Measurements from ENCODE around the gene DPEP2NB.
"Not testable (repeated sequence)": the region's sequence is repeated elsewhere in the genome, so short reads cannot be mapped to it uniquely, and the experiment has no call there.

DPEP2NB gene

DNA sequence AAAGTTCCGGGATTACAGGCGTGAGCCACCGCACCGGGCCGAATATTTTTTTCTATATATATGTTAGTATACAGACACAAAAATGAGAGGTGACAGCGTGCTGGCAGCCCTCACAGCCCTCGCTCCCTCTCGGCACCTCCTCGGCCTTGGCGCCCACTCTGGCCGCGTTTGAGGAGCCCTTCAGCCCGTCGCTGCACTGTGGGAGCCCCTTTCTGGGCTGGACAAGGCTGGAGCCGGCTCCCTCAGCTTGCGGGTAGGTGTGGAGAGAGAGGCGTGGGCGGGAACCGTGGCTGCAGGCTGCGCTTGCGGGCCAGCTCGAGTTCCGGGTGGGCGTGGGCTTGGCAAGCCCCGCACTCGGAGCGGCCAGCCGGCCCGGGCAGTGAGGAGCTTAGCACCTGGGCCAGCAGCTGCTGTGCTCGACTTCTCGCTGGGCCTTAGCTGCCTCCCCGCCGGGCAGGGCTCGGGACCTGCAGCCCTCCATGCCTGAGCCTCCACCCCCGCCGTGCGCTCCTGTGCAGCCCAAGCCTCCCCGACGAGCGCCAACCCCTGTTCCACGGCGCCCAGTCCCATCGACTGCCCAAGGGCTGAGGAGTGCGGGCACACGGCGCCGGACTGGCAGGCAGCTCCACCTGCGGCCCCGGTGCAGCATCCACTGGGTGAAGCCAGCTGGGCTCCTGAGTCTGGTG is 33.6 kb downstream of the DPEP2NB start:
- DNase-seq (ENCODE audit: low spot score), result no peak

DNA sequence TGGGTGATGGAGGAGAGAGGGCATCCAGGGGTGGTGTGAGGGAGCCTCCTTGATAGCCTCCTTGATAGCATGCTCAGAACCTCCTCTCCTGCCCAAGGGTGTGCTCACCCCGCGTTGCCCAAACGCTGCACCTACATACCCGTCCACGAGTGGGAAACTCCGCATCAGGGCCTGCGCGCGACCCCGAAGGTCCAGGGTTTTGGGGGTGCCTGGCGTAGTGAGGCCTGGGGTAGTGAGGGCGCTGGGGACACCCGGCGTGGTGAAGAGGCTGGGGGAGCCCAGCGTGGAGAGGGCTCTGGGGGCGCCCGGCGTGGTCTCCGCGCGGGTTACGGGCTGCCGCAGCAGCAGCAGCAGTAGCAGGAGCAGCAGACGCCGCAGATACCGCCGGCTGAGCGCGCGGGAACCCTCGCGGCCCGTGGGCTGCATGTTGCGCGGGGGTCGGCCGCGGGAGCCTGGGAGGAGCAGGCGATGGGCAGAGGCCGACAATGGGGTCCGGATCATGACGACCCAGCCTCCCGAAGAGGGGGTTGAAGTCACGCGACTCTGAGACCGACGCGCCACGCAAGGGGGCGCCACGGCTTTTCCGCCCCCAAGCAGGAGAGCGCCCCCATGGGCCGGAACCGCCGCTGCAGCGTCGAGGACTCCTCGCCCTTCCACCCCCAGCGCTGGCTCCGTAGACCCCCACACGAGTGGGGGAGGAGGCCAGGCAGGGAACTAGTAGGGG is 35.6 kb downstream of the DPEP2NB start, which contains the start of gene DPEP3:
DPEP3 (minus strand) TSS at position 545 of the 724 bp plus-strand sequence; CDS start at position 426, 119 bp downstream.
- DNase-seq (ENCODE audit: low spot score), result no peak

DNA sequence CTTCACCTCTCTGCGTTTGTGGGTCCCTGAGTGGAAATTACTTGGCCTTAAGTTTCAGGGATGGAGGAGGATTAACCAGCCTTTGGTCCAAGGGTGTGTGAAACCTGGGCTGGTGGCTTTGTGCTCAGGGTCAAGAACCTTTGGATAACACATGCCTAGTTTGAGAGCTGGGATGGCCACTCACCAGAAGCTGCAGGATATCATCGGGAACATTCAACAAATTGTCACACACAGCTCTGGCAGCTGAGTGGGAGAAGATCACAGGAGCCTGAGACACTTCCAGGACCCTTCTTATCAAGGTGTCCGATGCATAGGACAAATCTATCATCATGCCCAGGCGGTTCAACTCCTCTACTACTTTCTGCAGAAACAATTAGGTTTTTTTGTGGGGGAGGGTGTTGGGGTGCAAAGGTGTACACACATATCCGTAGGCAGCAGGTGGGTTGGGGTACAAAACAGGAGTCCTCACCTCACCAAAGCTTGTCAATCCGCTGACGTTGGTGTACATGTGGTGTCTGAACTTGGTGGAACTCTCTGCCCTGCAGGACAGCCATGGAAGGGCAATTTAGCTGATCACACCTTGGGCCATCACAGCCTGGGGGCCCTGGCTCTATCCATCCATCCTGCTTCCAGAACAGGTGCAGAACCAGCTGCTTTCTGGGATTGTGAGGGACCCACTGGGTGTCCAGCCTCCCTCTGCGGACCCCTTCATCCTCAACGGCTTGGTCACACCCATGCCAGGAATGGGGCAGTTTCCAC is 38.1 kb downstream of the DPEP2NB start:
- no peak for DNase-seq (ENCODE audit: low spot score)

DNA sequence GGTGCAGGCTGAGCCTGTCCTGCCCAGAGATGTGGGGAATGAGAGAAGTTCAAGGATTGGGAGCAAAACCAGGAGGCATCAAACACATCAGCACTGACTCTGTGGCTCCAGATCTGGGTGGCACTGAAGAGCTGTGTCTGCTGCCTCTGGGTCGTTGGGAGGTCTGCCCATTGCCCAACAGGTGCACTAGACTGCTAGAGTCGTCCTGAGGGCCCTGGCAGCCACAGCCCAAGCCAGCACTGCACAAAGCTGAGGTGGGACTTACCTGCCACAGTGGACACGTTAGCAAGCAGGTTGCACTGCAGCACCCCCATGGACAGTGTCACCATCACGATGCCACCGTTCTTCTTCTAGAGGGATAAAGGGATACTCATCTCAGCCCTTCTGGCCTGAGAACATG is 38.7 kb downstream of the DPEP2NB start:
- no peak for DNase-seq (ENCODE audit: low spot score)

DNA sequence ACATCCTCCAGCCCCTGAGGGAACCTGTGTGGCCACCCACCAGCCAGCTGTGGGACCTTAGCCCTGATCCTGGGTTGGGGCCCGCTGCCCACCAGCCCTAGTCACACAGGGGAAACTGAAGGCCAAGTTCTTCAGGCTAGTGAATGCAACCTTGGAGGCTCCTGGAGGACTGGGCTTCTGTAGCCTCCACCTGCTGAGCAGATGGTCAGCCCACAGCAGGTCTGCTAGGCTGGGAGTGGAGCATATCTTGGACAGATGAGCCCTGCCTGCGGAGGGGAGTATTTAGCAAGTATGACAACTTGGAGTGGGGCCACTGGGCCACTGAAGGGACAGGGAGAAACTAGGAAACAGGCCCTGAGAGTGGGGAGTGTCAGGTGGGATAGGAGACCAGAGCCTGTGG is 39.5 kb downstream of the DPEP2NB start:
- DNase-seq (ENCODE audit: low spot score), result no peak

DNA sequence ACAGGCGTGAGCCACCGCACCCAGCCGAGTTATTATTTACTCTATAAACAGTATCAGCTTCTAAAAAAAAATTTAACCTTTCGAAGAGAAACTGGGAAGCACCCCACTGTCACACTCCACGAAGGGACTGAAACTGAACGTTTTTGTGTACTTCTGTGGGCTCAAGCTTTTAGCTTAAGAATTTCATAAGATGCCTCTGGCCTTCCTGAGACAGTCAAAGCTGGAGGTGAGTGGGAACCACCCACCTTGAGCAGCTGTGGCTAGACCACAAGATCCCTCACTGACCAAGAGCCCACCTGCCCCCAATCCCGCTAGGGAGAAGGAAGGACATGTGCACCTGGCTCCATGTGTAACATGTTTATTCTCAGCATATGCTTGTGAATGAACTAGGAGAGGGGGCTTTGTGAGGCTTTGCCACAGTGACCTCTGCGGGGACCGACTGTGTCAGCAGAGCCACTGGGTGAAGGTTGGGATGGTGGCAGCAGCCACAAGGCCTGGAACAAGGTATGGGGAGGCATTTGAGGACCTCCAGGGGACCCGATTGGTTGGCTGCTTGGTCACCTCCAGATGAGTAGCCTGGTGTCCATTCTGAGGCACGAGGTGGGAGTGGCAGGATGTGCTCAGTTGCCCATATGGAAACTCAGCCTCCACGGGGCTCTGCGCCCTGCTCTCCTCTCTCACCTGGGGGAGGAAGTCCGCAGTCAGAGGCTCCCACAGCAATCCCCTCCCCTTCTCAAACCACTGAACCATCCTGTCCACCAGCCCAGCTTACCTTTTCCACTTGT is 40.2 kb downstream of the DPEP2NB start:
- DNase-seq (ENCODE audit: low spot score), result no peak

DNA sequence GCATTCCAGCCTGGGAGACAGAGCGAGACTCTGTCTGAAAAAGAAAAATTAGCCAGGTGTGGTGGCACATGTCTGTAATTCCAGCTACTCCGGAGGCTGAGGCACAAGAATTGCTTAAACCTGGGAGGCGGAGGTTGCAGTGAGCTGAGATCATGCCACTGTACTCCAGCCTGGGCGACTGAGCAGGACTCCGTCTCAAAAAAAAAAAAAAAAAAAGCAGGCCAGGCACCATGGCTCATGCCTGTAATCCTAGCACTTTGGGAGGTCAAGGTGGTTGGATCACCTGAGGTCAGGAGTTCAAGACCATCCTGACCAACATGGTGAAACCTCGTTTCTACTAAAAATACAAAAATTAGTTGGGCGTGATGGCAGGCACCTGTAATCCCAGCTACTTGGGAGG is 43.4 kb downstream of the DPEP2NB start:
- not testable (repeated sequence) for DNase-seq (ENCODE audit: low spot score)

DNA sequence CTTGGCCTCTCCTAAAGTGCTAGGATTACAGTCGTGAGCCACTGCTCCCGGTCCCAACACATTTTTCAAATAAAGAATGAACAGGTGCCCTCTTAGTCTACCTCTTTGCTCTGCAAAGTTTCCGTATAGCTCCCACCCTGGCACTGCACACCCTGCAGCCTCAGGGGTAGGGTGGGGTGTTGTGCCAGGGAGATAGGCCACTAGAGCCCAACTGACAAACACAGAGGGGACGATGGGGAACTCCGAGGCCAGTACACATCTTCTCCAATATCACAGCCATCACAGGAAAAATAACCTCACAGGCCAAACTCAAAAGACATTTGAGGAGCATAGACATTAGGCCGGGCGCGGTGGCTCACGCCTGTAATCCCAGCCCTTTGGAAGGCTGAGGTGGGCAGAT is 44.6 kb downstream of the DPEP2NB start:
- DNase-seq (ENCODE audit: low spot score), result no peak

DNA sequence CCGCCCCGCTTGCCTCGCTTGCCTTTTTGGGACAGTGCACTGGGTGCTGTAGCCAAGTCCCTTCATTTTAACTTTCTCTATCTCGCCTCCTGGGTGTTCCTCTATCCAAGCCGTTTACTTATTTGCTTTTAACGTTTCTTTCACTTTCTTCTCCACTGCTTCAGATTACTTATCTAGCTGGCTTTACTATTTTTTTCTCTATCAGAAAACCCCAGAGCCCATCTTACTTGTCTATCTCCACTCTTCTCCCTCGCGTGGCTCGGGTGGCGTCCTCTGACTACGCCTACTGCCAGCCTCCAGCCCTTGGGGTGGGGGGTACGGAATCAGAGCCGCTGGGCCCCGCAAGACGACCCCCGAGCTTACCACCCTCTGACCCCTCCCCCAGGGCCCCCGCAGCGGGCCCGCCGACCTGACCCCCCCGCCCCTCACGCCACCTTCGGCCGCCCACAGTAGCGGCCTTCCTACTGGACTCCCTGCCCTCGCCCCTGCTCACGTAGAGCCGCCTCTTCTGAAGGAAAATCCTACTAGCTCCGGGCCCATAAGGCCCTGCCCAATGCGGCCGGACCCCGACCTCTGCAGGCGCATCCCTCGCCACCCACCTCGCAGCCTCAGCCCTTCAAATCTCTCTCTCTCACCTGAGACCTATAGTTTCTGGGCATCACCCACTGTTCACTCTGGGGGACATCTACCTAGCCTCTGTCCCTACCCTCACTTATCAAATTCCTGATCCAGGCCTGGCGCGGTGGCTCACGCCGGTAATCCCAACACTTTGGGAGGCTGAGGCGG is 46.3 kb downstream of the DPEP2NB start:
- DNase-seq (ENCODE audit: low spot score), result peak; percentile 9

DNA sequence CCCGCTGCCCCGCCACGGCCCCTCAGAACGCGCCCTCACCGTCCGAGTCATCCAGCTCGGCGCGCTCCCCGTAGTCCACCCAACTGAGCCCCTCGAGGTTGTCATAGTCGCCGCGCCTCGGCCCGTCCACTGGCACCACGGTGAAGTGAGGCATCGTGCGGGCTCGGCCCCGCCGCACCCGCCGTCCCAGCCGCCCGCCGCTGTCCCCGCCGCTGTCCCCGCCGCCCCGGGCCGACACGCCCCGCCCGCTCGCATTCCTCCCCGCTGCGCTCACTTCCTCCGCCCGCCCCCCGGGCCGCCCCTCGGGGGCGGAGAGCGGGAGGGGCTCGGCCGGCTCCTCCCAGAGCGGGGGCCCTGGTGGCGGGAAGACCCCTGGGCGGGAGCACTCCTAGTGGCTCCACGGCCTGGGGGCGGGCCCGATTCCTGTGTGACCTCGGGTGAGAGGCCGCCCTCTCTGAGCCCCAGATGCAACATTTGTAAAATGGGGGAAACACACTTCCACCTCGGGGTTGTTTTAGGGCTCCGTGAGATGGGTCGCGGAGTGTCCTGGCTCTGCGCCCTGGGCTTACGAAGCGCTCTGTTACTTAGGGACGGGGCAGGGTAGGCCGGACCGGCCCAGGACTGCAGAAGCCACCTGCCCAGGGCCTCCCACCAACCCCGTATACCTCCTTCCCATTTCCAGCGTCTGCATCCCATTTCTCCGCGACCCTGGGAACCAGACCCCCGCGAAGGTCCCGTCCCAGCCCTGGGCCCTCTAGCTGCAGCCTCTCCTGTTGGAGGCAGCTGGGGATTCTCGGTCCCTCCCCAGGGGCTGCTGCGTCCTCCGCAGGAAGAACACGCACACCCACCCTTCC is 47.1 kb downstream of the DPEP2NB start, which contains the start of gene SLC12A4:
SLC12A4 (minus strand) TSS at position 238 of the 854 bp plus-strand sequence; CDS start at position 154, 84 bp downstream.
- DNase-seq (ENCODE audit: low spot score), result peak; percentile 82

DNA sequence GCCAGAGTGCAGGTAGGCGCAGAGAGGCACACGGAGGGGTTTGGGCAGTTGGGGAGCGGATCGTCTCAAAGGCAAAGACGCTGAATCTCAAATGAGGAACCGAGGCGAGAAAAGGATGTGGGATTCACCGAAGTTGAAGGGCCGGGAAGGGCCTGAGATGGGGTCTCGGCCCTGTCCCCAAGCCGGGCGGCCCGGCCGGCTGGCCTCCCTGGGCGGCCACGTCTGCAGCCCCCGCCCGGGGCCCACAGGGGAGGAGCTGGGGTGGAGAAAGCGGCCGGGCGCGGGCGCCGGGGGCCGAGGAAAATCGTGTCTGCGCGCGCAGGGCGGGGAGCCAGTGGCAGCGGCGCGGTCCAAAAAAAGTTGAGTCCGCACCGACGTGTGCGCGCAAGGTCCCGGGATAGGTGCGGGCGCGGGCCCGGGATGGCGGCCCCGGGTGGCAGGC is 47.7 kb downstream of the DPEP2NB start:
- DNase-seq (ENCODE audit: low spot score), result peak; percentile 8

DNA sequence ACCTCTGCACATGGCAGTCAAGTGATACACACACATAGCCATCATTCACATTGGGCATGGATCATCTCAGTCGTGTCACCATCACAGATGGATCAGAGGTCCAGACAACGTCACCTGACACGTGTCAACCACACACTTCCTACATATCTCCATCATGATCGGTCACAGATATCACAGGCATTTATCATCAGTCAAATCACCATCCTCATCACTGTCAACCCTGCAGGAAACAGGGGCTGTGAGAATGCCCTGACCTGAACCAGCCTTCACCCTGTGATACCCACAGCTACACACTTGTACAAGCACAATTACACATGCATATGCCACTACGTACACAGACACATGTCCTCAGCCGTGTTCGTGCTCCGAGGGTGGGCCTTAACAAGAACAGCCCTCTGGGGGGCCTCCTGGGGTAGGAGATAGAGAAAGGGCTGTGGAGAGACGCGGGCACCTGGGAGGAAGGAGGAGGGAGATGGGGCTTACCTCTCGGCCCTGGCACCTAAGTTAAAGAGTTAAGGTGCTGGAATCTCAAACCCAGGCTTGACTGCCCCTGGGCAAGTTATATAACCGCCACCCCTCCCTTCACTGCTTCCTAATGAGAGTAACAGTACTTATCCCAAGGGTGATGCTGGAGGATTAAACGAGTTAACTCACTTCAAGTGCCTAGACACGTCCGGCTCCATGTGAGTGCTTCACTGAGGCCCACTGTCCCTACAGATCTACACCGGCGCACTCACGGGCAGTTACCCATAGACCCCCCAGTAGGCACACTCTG is 48.3 kb downstream of the DPEP2NB start:
- peak; percentile 31 for DNase-seq (ENCODE audit: low spot score)

DNA sequence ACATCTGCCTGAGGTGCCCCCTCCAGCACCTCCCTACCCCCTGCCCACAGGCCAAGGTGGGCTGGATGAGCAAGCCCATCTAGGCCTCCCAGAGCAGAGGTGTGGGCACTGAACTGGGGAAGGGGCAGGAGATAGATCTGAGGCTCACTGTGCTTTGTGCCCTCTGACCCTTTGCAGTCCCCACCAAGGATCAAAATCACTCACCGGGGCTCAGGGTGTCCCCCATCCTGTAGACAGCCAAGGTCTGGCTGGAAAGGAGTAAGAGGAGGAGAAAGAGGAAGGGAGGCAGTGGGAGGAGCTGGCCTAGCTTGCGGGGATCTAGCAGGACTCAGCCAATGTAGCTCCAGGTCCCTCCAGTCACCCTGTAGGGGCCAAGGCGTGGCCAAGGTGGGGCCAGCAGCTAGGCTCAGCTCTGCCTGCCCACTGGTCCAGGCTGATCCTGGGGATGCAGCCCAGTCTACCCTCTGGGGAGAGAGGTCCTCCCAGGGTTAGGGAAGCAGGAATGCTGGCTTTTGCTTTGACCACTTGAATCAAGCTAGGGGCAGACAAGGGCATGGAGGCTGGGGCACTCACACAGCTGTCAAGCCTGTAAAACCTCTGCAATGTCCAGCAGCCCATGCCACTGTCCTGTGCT is 49.0 kb downstream of the DPEP2NB start:
- no peak for DNase-seq (ENCODE audit: low spot score)

DNA sequence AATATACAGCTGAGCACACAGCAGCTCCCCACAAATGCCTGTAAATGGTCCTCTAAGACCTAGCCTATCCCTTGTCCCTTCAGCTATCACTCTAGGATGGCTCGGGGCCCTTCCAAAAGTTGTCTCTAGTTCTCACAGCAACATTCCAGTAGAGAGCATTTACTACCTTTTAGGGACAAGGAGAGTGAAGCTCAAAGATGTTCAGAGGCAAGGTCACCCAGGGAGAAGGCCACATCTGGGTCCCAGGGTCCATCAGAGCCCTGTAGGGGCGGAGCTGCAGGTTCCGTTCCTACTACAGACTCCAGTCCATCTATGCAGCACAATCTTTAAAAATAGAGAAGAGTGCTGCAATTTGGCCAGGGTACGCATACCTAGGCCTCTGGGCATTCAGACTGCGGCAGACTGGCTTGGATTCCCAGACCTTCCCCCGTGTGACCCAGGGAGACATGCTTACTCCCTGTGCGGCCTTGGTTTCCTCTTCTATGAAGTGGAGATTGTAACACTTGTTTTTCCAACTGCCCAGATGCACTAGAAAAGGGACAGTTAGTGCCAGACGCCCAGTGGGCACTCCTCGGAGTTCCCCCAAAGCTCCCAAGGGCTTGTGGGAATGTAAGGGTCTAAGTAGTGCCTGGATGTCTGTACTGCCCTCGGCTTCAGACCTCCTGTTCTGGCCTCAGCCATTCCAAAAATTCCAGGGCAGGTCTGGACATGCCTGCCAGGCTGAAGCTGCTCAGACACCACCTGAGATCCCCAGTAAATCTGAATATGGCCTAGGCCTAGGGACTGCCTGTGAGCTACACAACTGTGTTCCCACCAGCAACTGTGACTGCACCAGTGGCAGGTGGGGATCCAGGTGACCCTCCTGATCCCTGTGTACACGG is 49.8 kb downstream of the DPEP2NB start:
- DNase-seq (ENCODE audit: low spot score), result no peak

DNA sequence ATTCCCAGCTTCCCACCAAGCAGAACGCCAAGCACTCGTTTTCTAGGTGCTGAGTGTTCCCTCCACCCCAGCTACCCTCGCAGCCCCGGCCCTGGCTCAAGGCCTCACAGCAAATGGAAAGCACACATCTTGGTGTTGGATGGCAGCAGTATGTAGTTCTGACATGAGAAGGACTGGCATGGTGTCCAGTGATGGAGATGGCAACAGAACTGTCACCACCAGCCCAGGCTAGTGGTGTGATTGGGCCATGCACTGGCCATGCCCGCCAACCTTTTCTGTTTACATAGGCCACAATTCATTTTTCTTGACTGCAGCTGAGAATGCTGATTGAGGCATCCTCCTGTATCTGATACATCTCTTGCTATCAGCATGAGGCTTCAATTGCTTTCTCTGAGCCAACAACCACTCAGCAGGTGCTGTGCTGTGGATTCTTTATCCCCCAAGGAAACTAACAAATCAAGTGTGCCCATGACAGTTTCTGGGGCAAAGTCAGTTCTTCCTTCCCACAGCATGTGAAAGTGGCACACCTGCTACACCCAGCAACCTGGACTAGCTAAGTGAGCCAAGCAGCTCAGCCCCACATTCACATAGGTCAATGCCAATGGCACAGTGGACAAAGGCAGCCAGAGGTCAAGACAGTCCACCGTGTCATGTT is 51.1 kb downstream of the DPEP2NB start:
- no peak for DNase-seq (ENCODE audit: low spot score)

DNA sequence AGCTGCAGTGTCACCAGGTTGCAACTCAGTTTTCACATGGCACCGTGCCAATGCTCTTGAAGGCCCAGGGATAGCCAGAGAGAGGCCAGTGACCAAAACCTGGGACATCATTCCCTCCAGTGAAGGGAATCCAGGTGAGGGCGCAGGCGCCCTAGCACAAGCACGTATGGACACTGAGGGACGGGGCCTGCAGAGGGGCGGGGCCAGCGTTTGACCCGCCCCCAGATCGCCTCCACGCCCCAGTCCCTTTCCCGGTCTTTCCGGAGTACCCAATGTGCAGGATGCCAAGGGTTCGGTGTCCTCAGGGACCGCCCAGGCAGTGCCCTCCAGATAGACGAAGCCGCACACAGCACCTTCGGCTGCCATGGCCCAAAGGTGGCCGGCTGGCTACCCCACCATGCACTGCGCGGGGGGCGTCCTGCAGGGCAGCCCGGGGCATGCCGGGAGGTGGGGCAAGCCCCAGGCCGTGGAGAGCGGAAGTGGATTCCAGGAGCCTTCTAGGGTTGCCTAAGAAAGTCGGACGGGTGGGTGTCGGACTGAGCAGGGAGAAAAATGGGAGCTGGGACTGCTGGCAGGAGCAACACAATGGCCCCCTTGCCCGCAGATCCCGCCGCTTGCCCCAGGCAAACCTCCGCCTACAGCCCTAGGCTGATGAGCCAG is 51.9 kb downstream of the DPEP2NB start:
- no peak for DNase-seq (ENCODE audit: low spot score)

All from CD4-positive, alpha-beta T cell treated with Interleukin-2 at 100 ng/mL for 4 hours (primary cell).